ENCODE data around the gene IARS1. TPM values are rescaled to one million over a fixed set of nuclear protein-coding genes. Genes with fewer than 3 reads are reported as not detected.

IARS1 gene
- total and polyA plus RNA-seq, 10 of the 15 experiments (the other 5 are each of a cell fraction or from before 2014, with no cell fraction given): 71.0 to 227 (median 153) TPM

GRCh38 chr9:92295240-92295790 is 1.8 kb upstream of the IARS1 start:
- Histone ChIP-seq H3K36me3 (ENCODE audit: control insufficient read depth in 2 of 2, insufficient read depth in 2 of 2, low read length in 1 of 2) (peaks cover 0 to 20% of the 10 kb centered on the region in 2 experiments; a peak in 3 of 4 replicates), H3K9ac (ENCODE audit: control insufficient read depth, insufficient read depth, low read length) (no peak overlapping the region)
- intact Hi-C loops (cut with micrococcal nuclease; ENCODE audit: unreplicated experiment): no loop called here
- no peak for TF ChIP-seq RELA (IDR thresholded peaks at IDR 0.05; ENCODE audit: borderline replicate concordance, partially characterized antibody)
- TF ChIP-seq TCF7 (IDR thresholded peaks at IDR 0.05; ENCODE audit: borderline replicate concordance): no peak
- no peak for TF ChIP-seq ATF2 (IDR thresholded peaks at IDR 0.05; ENCODE audit: low read length)
- TF ChIP-seq BACH1 (IDR thresholded peaks at IDR 0.05; ENCODE audit: borderline replicate concordance): no peak
- TF ChIP-seq ATF7 (IDR thresholded peaks at IDR 0.05; ENCODE audit: low read depth): no peak
- no peak for TF ChIP-seq NR2C1 (IDR thresholded peaks at IDR 0.05)
- TF ChIP-seq JUND (IDR thresholded peaks at IDR 0.05; ENCODE audit: low read depth, low read length): no peak
- no peak for TF ChIP-seq SMARCA5 (IDR thresholded peaks at IDR 0.05)
- TF ChIP-seq BHLHE40 (IDR thresholded peaks at IDR 0.05; ENCODE audit: borderline replicate concordance in 1 of 2, low read depth in 2 of 2, low read length in 1 of 2): no peak
- TF ChIP-seq CHD2 (IDR thresholded peaks at IDR 0.05; ENCODE audit: borderline replicate concordance, low read depth, low read length): no peak
- no peak for TF ChIP-seq KAT2A (conservative IDR thresholded peaks at IDR 0.05; ENCODE audit: control insufficient read depth, low read depth, low read length)
- no peak for TF ChIP-seq MTA2 (IDR thresholded peaks at IDR 0.05; ENCODE audit: low read depth)
- no peak for TF ChIP-seq SREBF1 (IDR thresholded peaks at IDR 0.05; ENCODE audit: low read length)
- TF ChIP-seq CUX1 (IDR thresholded peaks at IDR 0.05; ENCODE audit: insufficient replicate concordance, low read depth, low read length): no peak
- TF ChIP-seq MXI1 (IDR thresholded peaks at IDR 0.05; ENCODE audit: low read depth, low read length): no peak
- TF ChIP-seq SKIL (IDR thresholded peaks at IDR 0.05; ENCODE audit: low read depth, poor library complexity, severe bottlenecking): no peak

More at GRCh38 chr9:92295240-92295790, 1.8 kb upstream of the IARS1 start:
- ChIA-PET CTCF (interaction anchor here (0.7 to 2.3 kb wide), 2 partner anchors 26 to 157 kb away, joined by 3 to 6 read pairs; no protein-coding TSS in a partner anchor), POLR2A (interaction anchor here (1.6 kb wide), 1 partner anchor 31 kb away, joined by 4 read pairs; no protein-coding TSS in a partner anchor), RAD21 (ENCODE audit: unreplicated experiment) (no interaction called here), SMC1A (ENCODE audit: uncharacterized antibody, unreplicated experiment) (interaction anchor here (1.0 kb wide), 1 partner anchor 75 kb away, joined by 3 read pairs; no protein-coding TSS in a partner anchor)
- Histone ChIP-seq H3K4me3 (no peak overlapping the region), H3K4me1 (ENCODE audit: control insufficient read depth, insufficient read depth, low read length) (peaks cover 17% of the 10 kb centered on the region), H3K27ac (ENCODE audit: control insufficient read depth, insufficient read depth) (no peak overlapping the region), H3K79me2 (ENCODE audit: control insufficient read depth, insufficient read depth, low read length) (peaks cover 47% of the 10 kb centered on the region), H3K4me2 (ENCODE audit: control insufficient read depth, insufficient read depth) (no peak overlapping the region), H4K20me1 (ENCODE audit: control insufficient read depth, insufficient read depth) (no peaks in the 10 kb centered on the region), H3K27me3 (replicated peaks in 1 of 2; ENCODE audit: control insufficient read depth in 2 of 2, insufficient read depth in 2 of 2, low read length in 1 of 2) (no peaks in the 10 kb centered on the region), H3K9me3 (replicated peaks; ENCODE audit: control insufficient read depth, insufficient read depth, low read length) (no peaks in the 10 kb centered on the region), H2AFZ (ENCODE audit: control insufficient read depth, low read depth, low read length) (no peak overlapping the region)
- no TSS peak for BruUV-seq (replicated peaks)
- DNase-seq (ENCODE audit: low read depth, low spot score): no peak
- no peak for ATAC-seq
- in situ Hi-C loops (cut with MboI): no loop called here
- no peak for FAIRE-seq
- WGBS (ENCODE audit: insufficient coverage, insufficient replicate concordance, low lambda C conversion rate, missing lambda C conversion rate): 92% methylated on average over 7 of the region's 7 CpGs
